Right renal cortex interstitium (tissue), 3 donors: ENCODE results near the gene MTUS2. TPM values are rescaled to one million over a fixed set of nuclear protein-coding genes. Genes with fewer than 3 reads are reported as not detected.
A peak's percentile ranks its signal among the peaks of the same experiment; 100 is the strongest.

Experiments
- DNase-seq, 3 donors: peaks; one replicate each; pipeline ENCODE4 v3.0.0-alpha.2; 2013; ENCODE audit warnings: low read depth in 3 of 3, low spot score in 2 of 3
- polyA plus RNA-seq, 3 donors: library from polyadenylated mRNA; unstranded; fragments of 120-200 nt; gene quantifications; one replicate each; pipeline ENCODE4 v1.2.1, GENCODE V29; 2013; ENCODE audit not compliant: insufficient read length in 3 of 3

MTUS2 gene
- polyA plus RNA-seq, 3 donors: 0.47 to 1.1 (median 1.0) TPM

GRCh38 chr13:29536853-29537252 is 716.7 kb downstream of the MTUS2 start:
- DNase-seq: no peak

- DNase-seq: no peak
Observed at GRCh38 chr13:29537736-29538651, 717.9 kb downstream of the MTUS2 start.

- no peak for DNase-seq
Observed at GRCh38 chr13:29538652-29539040, 718.5 kb downstream of the MTUS2 start.

- DNase-seq: no peak
Observed at GRCh38 chr13:29539856-29540255, 719.7 kb downstream of the MTUS2 start.

GRCh38 chr13:29540334-29540733 is 720.2 kb downstream of the MTUS2 start:
- DNase-seq: no peak

- DNase-seq: no peak
Observed at GRCh38 chr13:29540799-29541198, 720.7 kb downstream of the MTUS2 start.

- no peak for DNase-seq
Observed at GRCh38 chr13:29541400-29541799, 721.3 kb downstream of the MTUS2 start.

GRCh38 chr13:29542381-29542780 is 722.2 kb downstream of the MTUS2 start:
- DNase-seq: no peak

- no peak for DNase-seq
Observed at GRCh38 chr13:29543230-29544215, 723.4 kb downstream of the MTUS2 start.

GRCh38 chr13:29545988-29546387 is 725.8 kb downstream of the MTUS2 start:
- no peak for DNase-seq

- DNase-seq: no peak
Observed at GRCh38 chr13:29546662-29547061, 726.5 kb downstream of the MTUS2 start.

- DNase-seq: no peak
Observed at GRCh38 chr13:29547153-29547552, 727.0 kb downstream of the MTUS2 start.

- DNase-seq: peak in 2 of 3 donors; percentile 34 to 35
Observed at GRCh38 chr13:29548722-29549121, 728.6 kb downstream of the MTUS2 start.

- DNase-seq: no peak
Observed at GRCh38 chr13:29550430-29550988, 730.4 kb downstream of the MTUS2 start.

GRCh38 chr13:29551214-29551613 is 731.1 kb downstream of the MTUS2 start:
- DNase-seq: no peak

Other genes with a start within 250 kb of the MTUS2 start
- 100 to 1,000 TPM; 104 to 110 (median 104) TPM for gene POMP, start 161.2 kb upstream of the MTUS2 start, polyA plus RNA-seq
- 1 to 10 TPM; 2.6 to 3.4 (median 2.7) TPM for gene SLC46A3, start 101.4 kb upstream of the MTUS2 start, polyA plus RNA-seq